ENCODE data around the gene GABRD. TPM values are rescaled to one million over a fixed set of nuclear protein-coding genes. Genes with fewer than 3 reads are reported as not detected.

GABRD gene
- total and polyA plus RNA-seq, 7 donors = 0.05 to 0.66 (median 0.35) TPM; not detected in 3

DNA sequence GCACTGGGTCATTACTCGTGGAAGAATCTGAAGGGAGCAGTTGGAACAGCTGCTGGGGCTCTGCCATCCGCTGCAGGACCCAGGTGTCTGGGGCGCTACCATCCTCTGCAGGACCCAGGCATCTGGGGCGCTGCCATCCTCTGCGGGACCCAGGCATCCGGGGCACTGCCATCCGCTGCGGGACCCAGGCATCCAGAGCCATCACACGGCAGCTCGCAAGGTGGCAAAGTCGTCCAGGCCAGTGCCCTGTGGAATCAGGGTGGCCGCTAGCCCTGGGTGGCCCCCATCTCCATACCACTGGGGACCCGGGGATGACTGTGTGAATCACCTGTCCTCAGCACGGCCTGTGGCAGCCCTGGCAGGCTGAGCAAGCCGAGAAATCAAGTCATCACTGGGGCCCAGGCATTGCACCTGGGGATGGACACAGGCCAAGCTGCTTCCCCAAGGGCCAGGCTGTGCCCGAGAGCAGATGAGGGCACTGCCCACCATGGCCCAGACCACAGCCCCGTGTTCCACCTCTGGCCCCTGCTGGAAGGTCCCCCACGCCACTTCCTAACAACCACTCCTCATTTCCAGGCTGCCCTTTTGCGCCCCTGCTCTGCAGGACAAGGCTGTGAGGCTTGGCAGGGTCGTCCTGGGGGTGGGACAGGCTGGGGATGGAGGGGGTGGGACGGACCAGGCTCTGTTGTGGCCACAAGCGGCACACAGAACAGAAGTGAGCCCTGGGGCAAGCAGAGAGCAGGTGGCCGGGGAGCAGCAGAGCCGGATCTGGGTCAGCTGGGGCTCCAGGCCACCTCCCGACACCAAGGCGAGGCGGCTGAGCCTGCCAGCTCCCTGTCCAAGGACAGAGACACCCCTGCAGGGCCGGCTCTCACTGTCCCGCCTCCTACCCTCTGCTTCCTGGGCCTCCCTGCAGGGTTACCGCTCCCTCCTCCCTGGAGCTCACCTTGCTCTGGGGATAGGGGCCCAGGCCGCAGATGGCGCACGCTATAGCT, 12.7 kb downstream of the GABRD start:
- intact Hi-C loops (cut with DNase I) = no loop called here
- H3K36me3 ChIP-seq (ENCODE audit: insufficient read depth in 1 of 2, low read depth in 1 of 2) = no peaks in the 10 kb centered on the region
- TF ChIP-seq, protein P1, sequence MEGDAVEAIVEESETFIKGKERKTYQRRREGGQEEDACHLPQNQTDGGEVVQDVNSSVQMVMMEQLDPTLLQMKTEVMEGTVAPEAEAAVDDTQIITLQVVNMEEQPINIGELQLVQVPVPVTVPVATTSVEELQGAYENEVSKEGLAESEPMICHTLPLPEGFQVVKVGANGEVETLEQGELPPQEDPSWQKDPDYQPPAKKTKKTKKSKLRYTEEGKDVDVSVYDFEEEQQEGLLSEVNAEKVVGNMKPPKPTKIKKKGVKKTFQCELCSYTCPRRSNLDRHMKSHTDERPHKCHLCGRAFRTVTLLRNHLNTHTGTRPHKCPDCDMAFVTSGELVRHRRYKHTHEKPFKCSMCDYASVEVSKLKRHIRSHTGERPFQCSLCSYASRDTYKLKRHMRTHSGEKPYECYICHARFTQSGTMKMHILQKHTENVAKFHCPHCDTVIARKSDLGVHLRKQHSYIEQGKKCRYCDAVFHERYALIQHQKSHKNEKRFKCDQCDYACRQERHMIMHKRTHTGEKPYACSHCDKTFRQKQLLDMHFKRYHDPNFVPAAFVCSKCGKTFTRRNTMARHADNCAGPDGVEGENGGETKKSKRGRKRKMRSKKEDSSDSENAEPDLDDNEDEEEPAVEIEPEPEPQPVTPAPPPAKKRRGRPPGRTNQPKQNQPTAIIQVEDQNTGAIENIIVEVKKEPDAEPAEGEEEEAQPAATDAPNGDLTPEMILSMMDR (IDR thresholded peaks at IDR 0.05) = no peak
- WGBS, 3 donors = 73 to 90% (median 84%) methylated on average over 25 to 33 of the region's 33 CpGs
- peaks cover 0 to 25% (median 6%) of the 10 kb centered on the region in 3 donors for H3K27me3 ChIP-seq (ENCODE audit: insufficient read depth in 3 of 3, low read length in 2 of 3)
- DNase-seq = no peak
- no peak overlapping the region for H3K27ac ChIP-seq
- H3K9me3 ChIP-seq = no peaks in the 10 kb centered on the region
- H3K4me1 ChIP-seq = no peaks in the 10 kb centered on the region
- H3K4me3 ChIP-seq = no peak overlapping the region
- no peak for ATAC-seq

DNA sequence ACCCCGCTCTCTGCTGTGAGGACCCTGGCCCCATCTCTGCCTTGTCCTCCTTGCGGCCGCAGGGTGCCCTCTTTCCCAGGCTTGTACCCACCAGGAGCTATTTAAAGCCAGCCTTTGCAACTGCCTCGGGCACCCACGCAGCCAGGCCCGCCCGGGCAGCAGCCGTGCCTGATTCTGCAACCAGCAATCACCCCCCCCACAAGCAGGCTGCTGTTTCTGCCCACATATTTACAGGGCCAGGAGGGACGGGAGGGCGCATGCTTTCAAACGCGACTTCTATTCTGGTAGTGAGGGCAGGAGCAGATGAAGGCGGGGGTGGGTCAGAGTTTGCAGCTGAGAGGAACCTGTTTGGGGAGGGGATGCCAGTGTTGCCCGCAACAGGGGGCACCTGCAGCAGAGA, 13.6 kb downstream of the GABRD start:
- Histone ChIP-seq H3K9me3 (no peaks in the 10 kb centered on the region), H3K4me3 (no peak overlapping the region), H3K27ac (no peak overlapping the region), H3K36me3 (ENCODE audit: insufficient read depth in 1 of 2, low read depth in 1 of 2) (no peaks in the 10 kb centered on the region), H3K4me1 (no peaks in the 10 kb centered on the region), H3K27me3 (ENCODE audit: insufficient read depth in 3 of 3, low read length in 2 of 3) (peaks cover 0 to 25% (median 10%) of the 10 kb centered on the region in 3 donors)
- ATAC-seq (no peak), DNase-seq (no peak)
- WGBS, 3 donors = 76 to 87% (median 81%) methylated on average over 13 to 14 of the region's 14 CpGs
- TF ChIP-seq, protein P1 (IDR thresholded peaks at IDR 0.05) = no peak
- intact Hi-C loops (cut with DNase I) = no loop called here

DNA sequence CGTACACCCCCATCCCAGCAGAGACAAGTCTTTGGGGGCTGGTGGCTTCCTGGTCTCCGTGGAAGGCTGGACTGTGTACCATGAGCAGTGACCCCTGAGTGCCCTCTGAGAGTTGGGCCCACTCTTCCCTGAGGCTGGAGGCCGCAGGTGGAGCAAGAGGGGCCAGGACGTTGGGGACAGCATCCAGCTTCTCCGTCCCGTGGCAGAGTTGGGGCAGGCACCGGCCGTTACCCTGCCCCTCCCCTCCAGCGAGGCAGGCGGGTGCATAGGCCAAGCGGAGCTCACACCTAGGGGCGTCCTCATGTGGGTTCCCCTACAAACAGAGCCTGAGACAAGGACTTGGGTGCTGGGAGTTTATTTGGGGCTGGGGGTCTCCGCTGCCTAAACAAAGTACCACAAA, 14.0 kb downstream of the GABRD start:
- H3K27ac ChIP-seq = no peak overlapping the region
- TF ChIP-seq, protein P1 (IDR thresholded peaks at IDR 0.05) = no peak
- no peak overlapping the region for H3K4me3 ChIP-seq
- H3K4me1 ChIP-seq = no peaks in the 10 kb centered on the region
- no peaks in the 10 kb centered on the region for H3K36me3 ChIP-seq (ENCODE audit: insufficient read depth in 1 of 2, low read depth in 1 of 2)
- no peaks in the 10 kb centered on the region for H3K9me3 ChIP-seq
- 80 to 90% (median 88%) methylated on average over 12 to 13 of the region's 13 CpGs for WGBS, 3 donors
- intact Hi-C loops (cut with DNase I) = no loop called here
- ATAC-seq (no peak), DNase-seq (no peak)
- H3K27me3 ChIP-seq (ENCODE audit: insufficient read depth in 3 of 3, low read length in 2 of 3) = peaks cover 0 to 25% (median 10%) of the 10 kb centered on the region in 3 donors

DNA sequence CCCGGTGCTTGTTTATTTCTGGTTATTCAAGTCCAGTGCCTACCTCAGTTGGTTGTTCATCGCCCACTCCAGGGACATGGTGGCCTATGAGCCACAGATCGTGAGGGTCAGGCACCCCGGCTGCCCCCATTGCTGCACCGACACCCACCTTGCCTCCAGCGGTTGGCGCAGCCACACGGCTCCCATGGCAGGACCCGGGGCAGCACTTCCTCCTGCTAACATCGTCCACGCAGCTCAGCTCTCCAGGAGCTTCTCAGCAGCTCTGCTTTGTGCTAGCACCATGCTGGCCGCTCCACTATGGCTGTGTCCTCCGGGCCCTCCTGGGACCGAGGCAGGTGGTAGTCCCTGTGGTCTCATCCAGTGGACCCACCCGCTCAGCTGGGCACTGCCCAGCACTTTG, 17.1 kb downstream of the GABRD start:
- H3K4me3 ChIP-seq = no peak overlapping the region
- no peaks in the 10 kb centered on the region for H3K36me3 ChIP-seq (ENCODE audit: insufficient read depth in 1 of 2, low read depth in 1 of 2)
- DNase-seq (no peak), ATAC-seq (no peak)
- WGBS, 3 donors = 81 to 84% (median 83%) methylated on average over 15 of the region's 15 CpGs
- intact Hi-C loops (cut with DNase I) = no loop called here
- H3K27ac ChIP-seq = no peak overlapping the region
- H3K9me3 ChIP-seq = no peaks in the 10 kb centered on the region
- TF ChIP-seq, protein P1 (IDR thresholded peaks at IDR 0.05) = no peak
- peaks cover 0 to 38% (median 13%) of the 10 kb centered on the region in 3 donors for H3K27me3 ChIP-seq (ENCODE audit: insufficient read depth in 3 of 3, low read length in 2 of 3)
- no peaks in the 10 kb centered on the region for H3K4me1 ChIP-seq
